Glutamatergic neuron (in vitro differentiated cells): ENCODE results near the gene COL25A1. TPM values are rescaled to one million over a fixed set of nuclear protein-coding genes. Genes with fewer than 3 reads are reported as not detected.
A peak's percentile ranks its signal among the peaks of the same experiment; 100 is the strongest.

Experiments
- DNase-seq: peaks from one replicate; pipeline ENCODE4 v3.0.0; 2022
- H3K27ac Mint-ChIP-seq: one replicate; pipeline ENCODE4 v1.8.0; 2020; ENCODE audit warnings: mild to moderate bottlenecking, mixed read lengths, inconsistent platforms; ENCODE audit not compliant: unreplicated experiment
- H3K27me3 Mint-ChIP-seq: one replicate; pipeline ENCODE4 v1.8.0; 2020; ENCODE audit warnings: mild to moderate bottlenecking, moderate library complexity, mixed read lengths, inconsistent platforms; ENCODE audit not compliant: unreplicated experiment
- H3K36me3 Mint-ChIP-seq: one replicate; pipeline ENCODE4 v1.8.0; 2020; ENCODE audit warnings: mild to moderate bottlenecking, mixed read lengths, inconsistent platforms; ENCODE audit not compliant: unreplicated experiment
- H3K4me1 Mint-ChIP-seq: one replicate; pipeline ENCODE4 v1.8.0; 2020; ENCODE audit warnings: mild to moderate bottlenecking, low read depth, mixed read lengths, inconsistent platforms; ENCODE audit not compliant: unreplicated experiment
- H3K4me3 Mint-ChIP-seq: one replicate; pipeline ENCODE4 v1.8.0; 2020; ENCODE audit warnings: mild to moderate bottlenecking, mixed read lengths, inconsistent platforms; ENCODE audit not compliant: unreplicated experiment
- H3K9me3 Mint-ChIP-seq: one replicate; pipeline ENCODE4 v1.8.0; 2020; ENCODE audit warnings: mild to moderate bottlenecking, moderate library complexity, mixed read lengths, inconsistent platforms; ENCODE audit not compliant: unreplicated experiment
- CTCF ChIP-seq: fragments of 200-600 bp; sonication (generic); IDR thresholded peaks from one replicate; pipeline ENCODE4 v1.5.0; 2021; ENCODE audit not compliant: partially characterized antibody, unreplicated experiment
- total RNA-seq: library from RNA; stranded (reverse); fragmentation: NEBNext Ultra II Directional; extraction: Animal tissue kit (Norgen Biotek cat#: 25700); gene quantifications from one replicate; pipeline ENCODE4 v1.2.1, GENCODE V29; 2021; ENCODE audit not compliant: unreplicated experiment

Gene COL25A1
- total RNA-seq, 1 donor from 2014 or later = 1.1 TPM

DNA sequence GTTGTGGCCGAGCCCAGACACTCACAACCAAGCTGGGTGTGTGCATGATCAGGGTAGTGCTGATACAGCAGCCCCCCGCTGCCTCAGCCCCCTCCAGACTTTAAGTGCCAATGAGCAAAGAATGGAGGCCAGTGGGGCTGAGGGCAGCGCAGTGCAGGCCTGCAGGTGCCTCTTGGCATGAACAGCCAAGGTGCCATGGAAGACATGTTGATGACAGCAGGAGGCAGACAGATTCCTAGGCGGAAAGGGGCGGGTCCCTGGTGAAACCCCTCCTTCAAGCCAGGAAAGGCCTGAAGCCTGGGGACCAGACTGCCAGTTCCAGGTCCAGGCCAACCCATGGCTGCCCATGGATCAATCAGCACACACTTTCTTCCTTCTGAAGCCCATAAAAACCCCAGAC is 286.3 kb downstream of the COL25A1 start:
- Mint-ChIP-seq H3K27ac (no peak overlapping the region), H3K27me3 (peaks cover 4% of the 10 kb centered on the region), H3K9me3 (no peaks in the 10 kb centered on the region), H3K4me3 (no peak overlapping the region), H3K36me3 (peaks cover 5% of the 10 kb centered on the region), H3K4me1 (peaks cover 7% of the 10 kb centered on the region)
- DNase-seq = no peak
- no peak for TF ChIP-seq CTCF

DNA sequence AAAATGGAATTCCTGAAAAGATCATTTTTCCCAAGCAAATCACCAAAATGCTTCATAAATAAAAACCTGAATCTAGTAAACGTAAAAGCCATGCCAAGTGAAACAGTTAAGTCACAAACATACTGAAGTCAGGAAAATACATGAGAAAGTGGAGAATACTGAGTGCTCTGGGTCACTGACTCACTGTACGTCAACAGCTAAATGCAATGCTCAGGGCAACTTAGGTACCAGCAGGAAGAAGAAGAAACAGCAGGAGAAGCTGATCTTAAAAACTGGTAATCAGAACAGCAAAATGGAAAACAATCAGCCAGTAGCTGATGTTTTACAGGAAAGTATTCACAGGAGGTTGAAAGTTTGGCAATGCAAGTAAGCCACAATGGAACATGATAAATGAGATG is 287.0 kb downstream of the COL25A1 start:
- Mint-ChIP-seq H3K27me3 (peaks cover 4% of the 10 kb centered on the region), H3K4me3 (no peak overlapping the region), H3K9me3 (no peaks in the 10 kb centered on the region), H3K36me3 (no peaks in the 10 kb centered on the region), H3K27ac (no peak overlapping the region), H3K4me1 (peaks cover 13% of the 10 kb centered on the region)
- no peak for TF ChIP-seq CTCF
- DNase-seq = no peak

GRCh38 chr4:109014593-109015412 is 287.7 kb downstream of the COL25A1 start:
- no peak overlapping the region for H3K4me3 Mint-ChIP-seq
- peaks cover 4% of the 10 kb centered on the region for H3K27me3 Mint-ChIP-seq
- no peaks in the 10 kb centered on the region for H3K9me3 Mint-ChIP-seq
- no peak for DNase-seq
- H3K27ac Mint-ChIP-seq = no peak overlapping the region
- no peaks in the 10 kb centered on the region for H3K36me3 Mint-ChIP-seq
- TF ChIP-seq CTCF = no peak
- peaks cover 18% of the 10 kb centered on the region for H3K4me1 Mint-ChIP-seq

DNA sequence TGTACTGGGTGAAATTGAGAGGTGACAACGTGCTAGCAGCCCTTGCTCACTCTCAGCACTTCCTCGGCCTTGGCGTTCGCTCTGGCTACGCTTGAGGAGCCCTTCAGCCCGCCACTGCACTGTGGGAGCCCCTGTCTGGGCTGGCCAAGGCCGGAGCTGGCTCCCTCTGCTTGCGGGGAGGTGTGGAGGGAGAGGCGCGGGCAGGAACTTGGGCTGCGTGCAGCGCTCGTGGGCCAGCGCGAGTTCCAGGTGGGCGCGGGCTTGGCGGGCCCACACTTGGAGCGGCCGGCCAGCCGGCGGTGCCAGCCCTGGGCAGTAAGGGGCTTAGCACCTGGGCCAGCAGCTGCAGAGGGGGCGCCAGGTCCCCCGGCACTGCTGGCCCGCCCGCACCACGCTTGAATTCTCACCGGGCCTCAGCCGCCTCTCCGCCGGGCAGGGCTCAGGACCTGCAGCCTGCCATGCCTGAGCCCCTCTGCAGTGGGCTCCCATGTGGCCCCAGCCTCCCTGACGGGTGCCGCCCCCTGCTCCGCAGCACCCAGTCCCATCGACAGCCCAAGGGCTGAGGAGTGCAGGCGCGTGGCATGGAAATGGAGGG is 290.1 kb downstream of the COL25A1 start:
- TF ChIP-seq CTCF = no peak

GRCh38 chr4:109011241-109012026 is 291.0 kb downstream of the COL25A1 start:
- no peak for DNase-seq
- Mint-ChIP-seq H3K4me3 (no peak overlapping the region), H3K27me3 (peaks cover 3% of the 10 kb centered on the region), H3K4me1 (peaks cover 33% of the 10 kb centered on the region), H3K36me3 (no peaks in the 10 kb centered on the region), H3K27ac (peak overlapping the region; percentile 48), H3K9me3 (no peaks in the 10 kb centered on the region)
- no peak for TF ChIP-seq CTCF

More for the DNA sequence above, 290.1 kb downstream of the COL25A1 start:
- H3K27me3 Mint-ChIP-seq = peaks cover 3% of the 10 kb centered on the region
- DNase-seq = no peak
- no peaks in the 10 kb centered on the region for H3K36me3 Mint-ChIP-seq
- no peak overlapping the region for H3K27ac Mint-ChIP-seq
- H3K4me1 Mint-ChIP-seq = peaks cover 32% of the 10 kb centered on the region
- H3K9me3 Mint-ChIP-seq = no peaks in the 10 kb centered on the region
- no peak overlapping the region for H3K4me3 Mint-ChIP-seq
